DND-41 (cell line): Measurements from ENCODE around the gene HSF4.

ENCODE experiments used
- ATAC-seq: fragments of 200-7000 bp; cut with Tn5 transposase; 3 replicates; pipeline ENCODE4 v1.9.1; 2021; ENCODE audit warnings: low read depth; ENCODE audit not compliant: insufficient read depth
- DNase-seq: peaks from one replicate; pipeline ENCODE4 v3.0.0-alpha.2; 2020
- H2AFZ ChIP-seq: 2 replicates; pipeline ENCODE4 v1.6.0; 2012; ENCODE audit warnings: low read depth, low read length
- H3K27ac ChIP-seq: 2 replicates; pipeline ENCODE4 v1.5.1; 2012; ENCODE audit warnings: low read length, inconsistent platforms
- H3K27me3 ChIP-seq: fragments of 200-600 bp; sonication (generic); 2 replicates; pipeline ENCODE4 v1.6.0; 2012; ENCODE audit warnings: low read length, mild to moderate bottlenecking, inconsistent platforms; ENCODE audit not compliant: insufficient read depth, poor library complexity
- H3K36me3 ChIP-seq: 2 replicates; pipeline ENCODE4 v1.5.1; 2012; ENCODE audit warnings: low read length, inconsistent platforms; ENCODE audit not compliant: insufficient read depth
- H3K4me1 ChIP-seq: 2 replicates; pipeline ENCODE4 v1.5.1; 2012; ENCODE audit warnings: mild to moderate bottlenecking, low read length; ENCODE audit not compliant: insufficient read depth
- H3K4me2 ChIP-seq: 2 replicates; pipeline ENCODE4 v1.6.0; 2012; ENCODE audit warnings: mild to moderate bottlenecking, moderate library complexity, low read length, inconsistent platforms; ENCODE audit not compliant: insufficient read depth
- H3K4me3 ChIP-seq, 2 experiments: fragments of 200-600 bp in 1 of 2; shearing (Covaris generic) in 1 of 2; 2 replicates each; pipeline ENCODE4 v1.5.1; 2012 to 2016; ENCODE audit warnings: inconsistent platforms in 2 of 2, low read length in 2 of 2, mild to moderate bottlenecking in 2 of 2, low read depth in 1 of 2, moderate library complexity in 1 of 2
- H3K79me2 ChIP-seq: 2 replicates; pipeline ENCODE4 v1.6.0; 2012; ENCODE audit warnings: low read length, inconsistent platforms; ENCODE audit not compliant: insufficient read depth
- H3K9ac ChIP-seq: 2 replicates; pipeline ENCODE4 v1.6.0; 2012; ENCODE audit warnings: low read depth, mild to moderate bottlenecking, inconsistent platforms, low read length, moderate library complexity
- H3K9me3 ChIP-seq: 2 replicates; pipeline ENCODE4 v1.5.1; 2012; ENCODE audit warnings: low read length, moderate library complexity, mild to moderate bottlenecking, inconsistent platforms; ENCODE audit not compliant: insufficient read depth, severe bottlenecking
- H4K20me1 ChIP-seq: 2 replicates; pipeline ENCODE4 v1.6.0; 2012; ENCODE audit warnings: low read length; ENCODE audit not compliant: insufficient read depth
- CTCF ChIP-seq: IDR thresholded peaks from 2 replicates; pipeline ENCODE4 v1.5.1; 2012; ENCODE audit warnings: borderline replicate concordance, low read length, moderate library complexity, mild to moderate bottlenecking; ENCODE audit not compliant: poor library complexity, severe bottlenecking; ENCODE audit errors: extremely low read depth
- EZH2 ChIP-seq: IDR thresholded peaks from 3 replicates; pipeline ENCODE4 v1.6.1; 2012; ENCODE audit warnings: borderline replicate concordance, low read depth, mild to moderate bottlenecking, moderate library complexity, low read length, inconsistent platforms; ENCODE audit not compliant: severe bottlenecking

HSF4 gene

DNA sequence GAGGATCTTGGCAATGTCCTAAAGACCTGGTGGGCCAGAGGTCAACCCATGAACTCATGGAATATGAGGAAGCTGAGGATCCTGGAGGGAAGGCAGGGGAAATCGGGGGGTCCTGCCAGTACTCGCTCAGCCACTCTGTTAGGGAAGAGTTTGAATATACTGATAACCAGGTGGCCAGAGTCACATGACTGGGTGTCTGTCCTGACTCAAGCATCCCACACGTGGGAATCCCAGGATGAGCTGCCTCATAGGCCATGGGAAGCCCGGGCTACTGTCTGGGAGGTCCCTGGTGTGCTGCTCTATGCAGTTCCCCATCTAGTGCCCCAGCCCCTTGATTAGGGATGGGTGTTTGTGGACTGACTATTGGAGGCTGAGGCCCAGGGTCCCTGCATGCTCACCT lies 23.8 kb downstream of the HSF4 start:
- H3K4me2 ChIP-seq, result no peak overlapping the region
- no peak overlapping the region for H3K4me3 ChIP-seq
- H4K20me1 ChIP-seq, result peaks cover 10% of the 10 kb centered on the region
- no peak overlapping the region for H3K27ac ChIP-seq
- no peaks in the 10 kb centered on the region for H3K27me3 ChIP-seq
- H3K9ac ChIP-seq, result no peak overlapping the region
- peaks cover 23% of the 10 kb centered on the region for H3K79me2 ChIP-seq
- ATAC-seq, result no peak
- TF ChIP-seq CTCF (no peak), EZH2 (no peak)
- H3K9me3 ChIP-seq, result no peaks in the 10 kb centered on the region
- DNase-seq, result no peak
- H2AFZ ChIP-seq, result no peak overlapping the region
- peaks cover 10% of the 10 kb centered on the region for H3K36me3 ChIP-seq
- H3K4me1 ChIP-seq, result peaks cover 43% of the 10 kb centered on the region

- Histone ChIP-seq H3K36me3 (peaks cover 15% of the 10 kb centered on the region), H3K4me3 (no peak overlapping the region), H3K79me2 (peaks cover 27% of the 10 kb centered on the region), H3K4me2 (no peak overlapping the region), H3K9ac (no peak overlapping the region), H2AFZ (no peak overlapping the region), H3K27me3 (no peaks in the 10 kb centered on the region), H3K27ac (no peak overlapping the region), H3K9me3 (no peaks in the 10 kb centered on the region), H3K4me1 (peaks cover 48% of the 10 kb centered on the region), H4K20me1 (peaks cover 15% of the 10 kb centered on the region)
- ATAC-seq (no peak), DNase-seq (no peak)
- TF ChIP-seq CTCF (no peak), EZH2 (no peak)
Measured at GRCh38 chr16:67188798-67189197, 24.3 kb downstream of the HSF4 start.

GRCh38 chr16:67190041-67190440 lies 25.5 kb downstream of the HSF4 start, which contains the start of gene EXOC3L1:
Gene EXOC3L1 (minus strand): TSS chr16:67190136. CDS start chr16:67189676, 460 bp downstream.
- DNase-seq, result no peak
- H3K36me3 ChIP-seq, result peaks cover 27% of the 10 kb centered on the region
- H3K4me3 ChIP-seq, result no peak within 1 kb of the TSS
- no peak for ATAC-seq
- no peak within 1 kb of the TSS for H3K9ac ChIP-seq
- no peaks in the 10 kb centered on the region for H3K27me3 ChIP-seq
- peaks cover 25% of the 10 kb centered on the region for H4K20me1 ChIP-seq
- H3K4me2 ChIP-seq, result peak within 1 kb of the TSS; percentile 96; the same call in 1 of the 2 replicates
- no peaks in the 10 kb centered on the region for H3K9me3 ChIP-seq
- H3K79me2 ChIP-seq, result peaks cover 37% of the 10 kb centered on the region
- H3K4me1 ChIP-seq, result peaks cover 47% of the 10 kb centered on the region
- TF ChIP-seq CTCF (no peak), EZH2 (no peak)
- H3K27ac ChIP-seq, result no peak within 1 kb of the TSS
- no peak within 1 kb of the TSS for H2AFZ ChIP-seq
